Measurements from ENCODE around the gene GYG1. TPM values are rescaled to one million over a fixed set of nuclear protein-coding genes. Genes with fewer than 3 reads are reported as not detected.

The GYG1 gene
- total RNA-seq, 1 donor from 2014 or later = 54.5 TPM

Other genes with a start within 250 kb of the GYG1 start
- gene CPB1, start 163.7 kb upstream of the GYG1 start, total RNA-seq = not detected
- 10.5 TPM for gene CPA3, start 126.2 kb upstream of the GYG1 start, total RNA-seq
- 36.8 TPM for gene HLTF, start 95.0 kb downstream of the GYG1 start, total RNA-seq
- 27.5 TPM for gene HPS3, start 138.1 kb downstream of the GYG1 start, total RNA-seq
- gene CP, start 230.3 kb downstream of the GYG1 start, total RNA-seq = 12.5 TPM